ENCODE measurements around the gene DOK6.

Gene DOK6

DNA sequence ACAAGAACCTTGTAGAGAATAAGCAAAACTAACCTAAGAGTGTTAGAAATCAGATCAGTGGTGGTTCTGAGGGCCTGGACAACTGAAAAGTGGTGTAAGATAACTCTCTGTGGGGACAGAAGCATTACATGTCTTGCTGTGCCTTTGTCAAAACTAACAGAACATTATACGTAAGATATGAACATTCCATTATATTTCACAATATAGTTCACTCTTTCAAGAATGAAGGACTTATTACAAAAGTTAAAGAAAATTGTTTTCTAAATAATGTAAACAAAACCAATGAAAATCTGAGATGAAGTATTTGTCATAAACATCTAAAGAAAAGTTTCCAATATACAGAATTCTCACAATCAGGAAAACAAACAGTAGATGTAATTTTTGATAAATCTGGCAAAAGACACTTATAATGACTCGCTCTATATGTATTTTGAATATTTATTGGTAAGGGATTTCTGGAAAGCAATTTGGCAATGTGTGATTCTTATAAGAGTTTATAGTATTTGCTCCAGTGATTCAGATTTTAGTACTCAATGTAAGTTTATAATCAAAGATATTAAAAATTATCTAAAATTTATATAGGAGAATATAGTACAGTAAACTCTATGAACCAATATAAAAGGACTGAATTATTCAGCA is 288.6 kb downstream of the DOK6 start:
- no peak for DNase-seq (ENCODE audit: low spot score)

DNA sequence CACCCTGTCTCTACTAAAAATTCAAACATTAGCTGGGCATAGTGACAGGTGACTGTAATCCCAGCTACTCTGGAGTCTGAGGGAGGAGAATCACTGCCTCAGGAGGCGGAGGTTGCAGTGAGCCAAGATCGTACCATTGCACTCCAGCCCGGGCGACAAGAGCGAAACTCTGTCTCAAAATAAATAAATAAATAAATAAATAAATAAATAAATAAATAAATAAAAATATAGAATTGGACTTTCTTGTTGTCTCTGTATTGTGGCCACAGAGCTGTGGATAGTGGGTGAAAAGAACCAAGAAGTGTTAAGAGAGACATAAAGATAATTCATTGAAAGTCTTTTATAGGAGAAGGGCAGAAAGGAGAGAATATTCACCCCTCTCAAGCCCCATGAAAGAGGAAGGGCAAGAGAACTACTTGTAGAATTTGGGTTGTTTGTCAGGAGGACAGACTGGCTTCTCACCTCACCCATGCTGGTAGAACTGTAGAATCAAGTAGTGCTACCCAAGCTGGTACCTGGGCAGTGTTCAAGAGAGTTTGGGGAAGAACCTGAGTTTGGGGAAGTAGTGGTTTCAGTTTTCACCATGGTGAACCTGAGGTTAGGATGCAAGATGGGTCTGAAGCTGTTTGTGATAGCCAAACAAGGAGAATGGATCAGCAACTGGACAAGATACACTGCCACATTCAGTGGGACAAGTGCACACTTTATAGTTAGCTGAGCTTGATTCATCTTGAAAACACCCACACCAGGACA is 290.5 kb downstream of the DOK6 start:
- DNase-seq (ENCODE audit: low spot score) = no peak

DNA sequence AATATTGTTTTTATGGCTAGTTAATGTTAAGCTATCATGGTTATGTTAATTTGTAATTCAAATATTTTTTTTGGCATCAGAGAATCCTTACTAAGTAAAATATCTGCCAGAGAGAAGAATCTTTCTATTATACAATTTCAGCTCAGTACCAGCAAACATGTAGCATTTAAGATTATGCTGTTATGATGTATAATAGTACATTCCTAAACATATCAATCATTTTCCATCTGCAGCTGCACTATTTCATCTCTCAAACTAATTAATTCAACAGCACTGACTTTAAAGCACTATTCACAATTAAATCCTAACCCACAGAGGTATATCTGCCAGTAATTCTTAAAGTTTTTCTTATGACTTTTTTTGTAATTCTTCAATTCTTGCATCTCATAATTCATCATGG is 296.4 kb downstream of the DOK6 start:
- DNase-seq (ENCODE audit: low spot score) = no peak

DNA sequence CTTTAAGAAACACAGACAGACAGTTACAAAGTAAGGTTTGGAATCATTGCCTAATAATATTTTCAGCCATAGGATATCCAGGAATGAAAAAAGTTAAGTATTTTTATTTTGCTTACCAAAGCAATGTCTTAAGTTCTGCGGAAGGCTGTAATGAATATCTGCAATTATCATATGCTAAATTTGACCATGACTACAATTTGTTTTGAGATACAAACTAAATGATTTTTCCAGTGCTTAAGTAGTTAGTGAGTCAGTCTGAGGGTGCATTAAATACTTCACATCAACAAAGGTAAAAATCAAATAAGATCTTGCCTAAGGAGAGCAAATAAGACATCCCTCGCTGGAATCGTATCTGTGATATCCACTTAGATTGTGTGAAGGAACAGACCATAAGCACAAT is 297.0 kb downstream of the DOK6 start:
- DNase-seq (ENCODE audit: low spot score) = no peak

DNA sequence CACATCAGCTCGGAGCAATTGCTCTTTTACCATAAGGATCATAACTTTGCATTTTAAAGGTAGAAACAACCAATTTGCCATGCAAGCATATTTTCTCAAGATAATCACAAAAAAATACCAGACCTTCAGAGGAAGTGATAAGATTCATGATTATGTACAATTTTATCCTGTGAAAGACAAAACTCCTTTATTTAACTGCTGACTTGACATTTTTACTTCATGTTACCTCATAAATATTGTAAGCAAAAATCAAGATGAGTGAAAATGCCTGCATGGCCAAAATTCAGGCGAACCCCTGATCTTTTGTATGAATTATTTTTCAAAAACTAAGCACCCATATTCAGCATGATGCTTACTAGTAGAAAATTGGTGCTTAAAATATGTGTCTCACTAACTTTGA is 300.6 kb downstream of the DOK6 start:
- DNase-seq (ENCODE audit: low spot score) = no peak

DNA sequence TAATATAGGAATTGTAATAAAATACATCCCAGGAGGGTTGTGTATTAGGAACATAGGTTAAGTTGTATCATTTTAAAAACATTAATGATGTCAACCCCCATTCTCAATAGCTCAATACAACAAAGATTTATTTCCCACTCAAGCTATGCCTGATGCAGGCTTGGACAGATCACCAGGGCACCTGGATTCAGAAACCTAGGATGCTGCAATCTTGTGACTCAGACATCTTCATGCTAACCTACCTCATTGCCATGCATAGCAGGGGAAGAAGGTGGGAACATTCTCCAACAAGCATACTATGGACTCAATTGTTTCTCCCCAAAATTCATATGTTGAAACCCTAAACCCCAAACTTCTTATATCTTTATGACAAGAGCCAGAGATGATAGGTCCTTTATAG is 302.8 kb downstream of the DOK6 start:
- DNase-seq (ENCODE audit: low spot score) = no peak

DNA sequence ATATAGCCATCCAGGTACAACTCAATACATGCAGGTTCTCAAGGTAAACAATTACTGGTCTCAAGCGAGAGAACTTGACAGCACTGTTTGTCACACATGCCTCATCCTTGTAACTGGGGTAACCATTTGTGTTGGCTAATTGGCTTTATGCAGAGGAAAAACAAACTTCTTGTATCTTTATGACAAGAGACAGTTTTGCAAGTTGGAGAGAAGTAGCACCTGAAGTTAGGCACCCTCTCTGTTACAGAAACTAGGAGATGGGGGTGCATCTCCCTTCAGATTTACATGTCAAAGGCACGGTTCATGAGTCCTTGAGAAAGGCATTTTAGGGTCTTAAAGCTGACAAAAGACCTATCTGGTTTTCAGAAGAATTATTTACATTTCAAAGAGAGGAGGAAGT is 305.3 kb downstream of the DOK6 start:
- no peak for DNase-seq (ENCODE audit: low spot score)

DNA sequence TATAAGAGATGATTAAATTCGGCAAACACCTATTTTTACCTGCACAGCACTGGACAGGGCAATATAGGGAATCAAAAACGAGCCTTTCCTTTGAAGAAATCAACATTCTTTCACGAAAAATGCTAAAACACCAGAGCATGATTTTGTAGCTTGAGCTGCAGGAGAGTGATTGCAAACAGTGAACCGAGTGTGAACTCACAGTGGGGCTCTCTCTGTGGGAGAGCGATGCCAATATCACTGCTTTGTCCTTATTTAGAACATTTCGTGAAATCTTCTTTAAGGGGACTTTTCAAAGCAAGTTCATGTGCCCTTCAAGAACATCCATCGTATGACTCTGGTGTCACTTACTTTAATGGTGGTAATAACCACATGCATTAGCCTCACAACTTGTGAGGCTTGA is 308.2 kb downstream of the DOK6 start:
- DNase-seq (ENCODE audit: low spot score) = no peak

DNA sequence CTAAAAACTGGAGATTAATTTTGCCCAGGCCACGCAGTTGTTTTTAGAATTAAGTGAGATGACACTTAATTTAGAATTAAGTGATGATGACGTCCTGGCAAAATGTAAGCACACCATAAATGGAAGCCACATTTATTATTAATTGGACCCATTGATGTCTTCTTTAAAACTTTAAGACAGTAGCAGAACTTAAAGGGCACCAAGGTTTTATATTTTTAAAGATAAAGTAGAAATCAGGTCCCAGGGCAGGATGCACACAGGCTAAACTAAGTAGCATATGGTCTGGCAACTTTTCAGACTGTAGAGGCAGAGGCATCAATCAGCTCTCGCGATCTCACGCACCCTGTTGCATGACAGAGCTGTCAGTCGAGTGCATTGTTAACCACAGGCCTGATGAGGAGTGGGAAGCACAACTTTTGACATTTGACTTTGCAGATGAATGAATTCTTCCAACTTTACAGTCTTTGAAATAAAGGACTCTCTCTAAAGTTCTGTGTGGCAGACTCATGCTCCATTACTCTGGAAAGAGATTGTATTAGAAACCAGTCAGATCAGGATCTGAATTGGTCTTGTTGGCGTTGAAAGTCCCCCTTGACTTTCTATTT is 314.6 kb downstream of the DOK6 start:
- DNase-seq (ENCODE audit: low spot score) = no peak

DNA sequence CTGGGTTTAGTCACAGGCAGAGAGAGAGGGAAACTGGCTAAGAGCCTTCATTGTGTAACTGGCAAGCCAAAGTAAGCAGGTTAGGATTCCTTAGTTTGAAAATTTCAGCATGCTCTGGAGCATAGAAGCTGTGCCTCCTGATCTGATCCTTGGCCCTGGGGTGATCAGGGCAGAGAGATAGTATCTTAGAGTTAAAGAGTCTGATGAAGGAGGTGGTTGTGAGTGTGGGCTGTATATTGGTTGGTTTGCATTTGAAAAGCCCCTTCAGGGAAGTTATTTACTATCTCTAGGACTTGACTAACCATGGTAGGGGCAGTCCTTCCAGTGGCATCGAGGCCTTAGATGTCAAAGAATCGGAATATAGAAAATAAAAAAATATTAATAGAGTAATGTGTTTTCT is 316.9 kb downstream of the DOK6 start:
- DNase-seq (ENCODE audit: low spot score) = no peak

DNA sequence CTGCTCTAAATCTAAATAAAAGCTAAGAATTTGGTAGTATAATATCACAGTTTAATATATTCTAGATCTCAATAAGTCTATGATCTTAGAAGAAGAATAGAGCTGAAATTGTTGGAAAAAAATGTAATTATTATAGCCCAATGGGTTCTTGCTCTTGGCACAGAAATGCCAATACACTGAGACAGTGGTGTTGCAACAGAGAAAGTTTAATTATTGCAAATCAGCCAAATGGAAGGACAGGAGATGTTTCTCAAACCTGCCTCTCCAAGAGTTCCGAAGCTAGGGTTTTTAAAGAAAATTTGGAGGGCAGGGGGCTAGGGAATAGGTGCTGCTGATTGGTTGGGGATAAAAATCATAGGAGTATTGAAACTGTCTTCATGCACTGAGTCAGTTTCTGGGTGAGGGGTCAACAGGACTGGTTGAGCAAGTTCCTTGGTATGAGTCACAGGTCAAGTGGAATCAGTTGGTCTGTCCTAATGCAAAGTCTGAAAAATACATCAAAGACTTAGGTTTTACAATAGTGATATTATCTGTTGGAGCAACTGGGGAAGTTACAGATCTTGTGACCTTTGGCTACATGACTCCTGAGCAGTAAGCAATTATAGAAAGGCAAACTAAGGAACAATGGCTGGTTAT is 318.3 kb downstream of the DOK6 start:
- no peak for DNase-seq (ENCODE audit: low spot score)

DNA sequence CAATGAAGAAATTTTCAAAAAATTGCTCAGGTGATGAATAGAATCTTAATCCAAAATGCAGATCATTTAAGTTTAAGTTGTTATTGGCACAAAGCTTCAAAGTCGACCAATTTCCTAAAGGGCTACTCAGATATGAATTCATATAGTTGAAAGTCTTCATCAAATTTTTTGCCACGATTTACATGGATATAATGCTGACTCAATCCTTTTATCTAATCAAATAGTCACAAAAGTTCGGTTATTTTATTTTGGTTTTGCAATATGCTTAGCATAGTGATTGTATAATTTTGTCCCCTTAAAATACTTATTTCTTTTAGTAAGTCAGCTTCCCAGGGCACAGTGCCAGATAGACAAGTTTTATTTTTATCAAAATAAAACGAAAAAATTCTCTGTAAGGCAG is 319.7 kb downstream of the DOK6 start:
- DNase-seq (ENCODE audit: low spot score) = no peak

DNA sequence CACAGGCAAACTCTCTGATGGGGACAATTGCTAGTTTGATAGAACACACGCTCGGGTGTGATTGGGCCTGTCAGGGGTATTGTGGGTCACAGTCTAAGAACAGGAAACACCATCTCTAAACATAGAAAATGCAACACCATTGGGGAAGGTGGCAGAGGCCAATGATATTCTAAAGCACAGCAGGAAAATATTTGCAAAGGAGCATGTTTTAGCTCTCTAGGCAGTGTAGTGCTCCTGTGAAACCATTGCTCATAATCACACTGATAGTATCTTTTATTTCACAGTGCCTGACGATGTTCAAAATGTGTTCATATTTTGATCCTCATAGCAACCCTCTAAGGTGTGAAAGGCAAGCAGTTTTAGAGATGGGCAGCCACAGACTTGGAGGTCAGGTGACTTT is 322.7 kb downstream of the DOK6 start:
- no peak for DNase-seq (ENCODE audit: low spot score)

DNA sequence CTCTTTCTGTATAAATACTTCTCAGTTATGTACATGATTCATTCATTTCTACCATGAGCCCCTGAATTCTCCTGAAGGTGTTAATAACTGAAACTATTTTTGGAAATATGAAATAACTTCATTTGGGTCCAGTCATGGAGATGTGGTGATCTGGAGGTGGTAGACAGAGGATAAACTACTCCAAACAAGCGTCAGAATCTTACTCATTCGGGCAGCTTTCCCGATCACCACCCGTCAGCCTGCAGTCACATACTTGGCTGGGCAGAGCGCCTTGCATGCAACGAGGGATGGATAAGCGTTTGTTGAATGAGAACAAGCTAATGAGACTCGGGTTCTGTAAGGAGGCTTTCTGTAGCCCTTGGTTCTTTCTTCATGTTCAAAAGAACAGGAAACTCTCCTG is 324.3 kb downstream of the DOK6 start:
- DNase-seq (ENCODE audit: low spot score) = no peak

DNA sequence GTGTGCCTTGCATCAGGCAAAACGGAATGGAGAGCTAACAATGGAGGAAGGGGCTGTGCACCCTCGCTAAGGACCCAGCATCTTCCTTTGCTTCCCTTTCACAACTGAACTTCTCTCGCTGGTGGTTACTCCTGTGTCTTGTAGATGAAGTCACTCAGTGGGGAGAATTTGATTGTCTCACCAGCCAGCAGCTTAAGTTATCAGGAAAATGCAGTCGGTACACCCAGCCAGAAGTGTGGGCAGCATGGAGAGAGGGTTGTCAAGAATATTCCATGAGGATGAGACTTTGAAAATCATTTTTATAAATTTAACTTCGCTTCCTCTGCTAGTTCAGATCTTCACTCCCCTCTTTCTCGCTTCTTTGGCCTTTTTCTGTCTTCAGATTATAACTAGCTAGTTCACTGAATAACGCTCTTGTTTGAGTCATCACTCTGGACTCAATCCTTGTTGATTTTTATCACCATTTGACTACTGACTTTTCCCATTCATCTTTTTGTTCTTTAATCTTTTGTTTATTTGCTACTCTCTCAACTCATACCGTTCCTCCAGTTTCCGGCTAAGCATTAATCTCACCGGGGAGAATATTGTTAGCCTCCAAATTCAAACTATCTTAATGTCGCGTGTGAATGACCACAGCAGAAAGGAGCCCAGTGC is 325.3 kb downstream of the DOK6 start:
- DNase-seq (ENCODE audit: low spot score) = no peak

DNA sequence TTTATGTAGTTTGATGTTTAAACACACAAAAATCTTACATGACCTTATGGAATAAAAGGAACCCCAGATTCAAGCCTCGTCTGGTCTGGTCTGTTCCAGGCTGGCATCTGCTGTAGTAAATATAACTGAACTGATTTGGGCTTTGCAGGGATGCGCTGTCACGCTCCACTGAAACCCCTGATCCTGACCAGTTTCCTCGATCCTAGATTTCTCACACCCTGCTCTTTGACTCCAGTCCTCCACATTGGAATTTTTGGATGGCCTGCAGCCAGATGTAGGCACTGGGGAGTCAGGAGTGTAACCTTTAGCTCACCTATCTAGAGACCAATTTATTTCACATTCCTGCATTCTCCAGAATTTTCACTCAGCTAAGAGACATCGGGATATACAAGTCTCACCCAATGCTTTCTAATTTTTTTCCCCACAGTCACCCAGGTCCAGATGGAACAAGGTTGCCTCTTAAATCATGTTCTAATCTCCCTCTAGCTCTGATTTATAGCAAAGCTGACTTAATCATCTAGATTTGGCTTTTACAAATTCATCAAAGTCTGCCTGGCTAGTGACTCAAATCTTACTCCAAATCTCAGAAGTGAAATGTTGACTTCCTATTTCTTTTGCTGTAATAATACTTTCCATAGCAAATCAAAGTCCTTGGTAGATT is 327.4 kb downstream of the DOK6 start:
- no peak for DNase-seq (ENCODE audit: low spot score)

DNA sequence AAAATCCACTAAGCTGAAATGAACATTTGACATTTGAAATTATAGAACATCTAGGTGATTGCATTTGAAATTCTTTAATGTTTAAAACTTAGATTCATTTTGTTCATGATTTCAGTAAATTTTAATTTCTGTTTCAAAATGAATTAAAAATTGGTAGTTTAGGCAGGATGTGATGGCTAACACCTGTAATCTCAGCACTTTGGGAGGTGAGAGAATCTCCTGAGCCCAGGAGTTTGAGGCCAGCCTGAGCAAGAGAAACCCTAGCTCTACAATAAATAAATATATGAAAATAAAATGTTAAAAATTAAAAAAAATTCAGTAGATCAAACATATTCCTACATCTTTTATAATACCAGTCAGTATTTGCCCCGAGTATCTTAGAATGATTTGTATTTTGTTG is 330.0 kb downstream of the DOK6 start:
- no peak for DNase-seq (ENCODE audit: low spot score)

DNA sequence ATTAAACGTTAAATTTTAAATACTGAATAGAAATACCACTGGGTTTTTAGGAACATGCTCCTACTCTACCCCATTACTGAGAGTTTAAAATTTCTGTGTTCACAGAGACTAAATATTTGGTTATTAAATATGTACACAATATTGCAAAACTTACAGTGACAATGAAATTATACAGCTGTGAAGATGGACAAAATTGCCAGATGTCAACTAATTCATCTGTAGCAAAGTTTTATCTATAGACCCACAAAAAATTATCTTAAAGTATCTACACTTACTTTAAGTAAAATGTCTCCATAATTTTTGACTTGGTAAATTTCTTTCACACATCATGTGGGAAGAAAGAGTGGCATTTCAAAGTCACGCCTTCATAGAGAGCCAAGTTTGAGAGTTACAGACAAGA is 333.8 kb downstream of the DOK6 start:
- no peak for DNase-seq (ENCODE audit: low spot score)

DNA sequence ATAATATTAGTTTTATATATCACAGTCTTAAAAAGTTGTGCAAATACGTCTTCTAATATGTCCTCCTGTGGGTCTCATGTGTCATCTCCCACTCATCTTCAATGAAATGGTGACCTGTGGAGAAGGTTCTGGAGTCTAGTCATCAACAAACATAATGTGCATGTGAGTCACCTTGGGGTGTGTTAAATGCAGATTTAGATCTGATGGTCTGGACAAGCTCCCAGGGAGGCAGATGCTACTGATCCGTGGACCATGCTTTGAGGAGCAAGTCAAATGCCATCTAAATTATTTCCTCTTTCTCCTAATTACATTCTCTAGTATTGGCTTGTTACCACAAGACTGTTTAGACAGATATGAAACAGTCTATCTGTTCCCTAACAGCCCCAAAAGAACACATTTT is 336.0 kb downstream of the DOK6 start:
- DNase-seq (ENCODE audit: low spot score) = no peak

DNA sequence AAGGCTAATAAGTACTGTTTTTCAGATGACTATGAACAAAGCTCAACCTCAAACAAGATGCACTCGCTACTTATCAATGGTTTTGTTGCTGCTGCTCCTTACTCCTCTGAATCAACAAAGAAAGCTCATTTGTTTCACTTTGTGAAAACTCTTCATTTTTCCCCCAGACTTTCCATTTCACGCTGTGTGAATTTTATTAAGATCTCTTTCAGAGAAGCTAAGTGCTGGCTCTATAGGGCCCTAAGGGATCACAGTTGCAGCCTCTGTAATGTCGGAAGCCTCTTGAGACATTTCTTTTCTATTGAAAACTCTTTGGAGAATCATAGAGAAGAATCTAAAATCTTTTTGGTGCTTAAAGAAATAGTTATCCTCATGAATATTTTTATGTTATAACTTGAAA is 337.2 kb downstream of the DOK6 start:
- DNase-seq (ENCODE audit: low spot score) = no peak

DNA sequence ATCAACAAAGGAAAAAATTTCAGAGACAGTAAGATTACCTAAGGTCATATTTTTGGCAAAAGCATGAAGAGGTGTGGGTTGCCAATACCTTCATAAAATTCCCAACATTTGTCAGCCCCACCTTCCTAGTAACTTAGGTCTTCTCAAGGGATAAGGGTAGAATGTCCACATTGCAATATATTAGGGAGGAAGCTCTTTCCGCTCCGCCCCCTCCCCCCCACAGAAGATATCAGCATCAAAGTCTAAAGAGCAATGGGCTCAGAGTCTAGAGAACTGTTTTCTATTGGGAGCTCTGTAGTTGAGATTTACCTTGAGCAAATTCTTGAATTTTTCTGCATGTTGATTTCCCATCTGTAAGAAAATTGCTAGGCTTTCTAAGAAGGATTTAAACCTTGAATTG is 346.7 kb downstream of the DOK6 start:
- DNase-seq (ENCODE audit: low spot score) = no peak

DNA sequence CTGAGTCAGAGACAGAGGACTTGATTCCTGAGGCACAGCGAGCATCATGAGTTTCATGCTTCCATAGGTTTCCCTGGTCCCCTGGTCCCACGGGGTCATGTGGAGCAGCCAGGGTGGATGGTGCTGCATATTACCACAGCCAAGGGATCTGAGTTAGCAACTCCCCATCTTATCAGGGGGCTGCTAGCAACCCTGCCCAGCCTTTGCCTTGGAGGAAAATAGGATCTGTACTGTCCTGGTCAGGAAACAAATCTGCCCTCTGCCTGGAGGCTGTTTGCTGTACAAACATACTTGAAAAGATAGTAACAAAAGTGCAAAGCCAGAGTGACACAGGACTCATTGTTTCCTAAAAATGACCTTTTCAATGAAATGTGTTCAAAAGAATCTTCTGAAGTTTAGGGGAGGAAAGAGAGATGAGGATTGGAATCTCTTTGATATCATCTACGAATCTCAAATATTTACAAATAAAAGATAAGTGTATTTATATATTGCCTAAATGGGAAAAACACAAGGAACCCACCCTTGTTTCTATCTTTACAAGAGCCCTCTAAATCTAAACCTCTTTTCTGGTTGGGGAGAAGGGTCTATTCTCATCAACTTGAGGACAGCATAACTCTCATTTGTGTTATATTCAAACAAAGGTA is 352.2 kb downstream of the DOK6 start:
- DNase-seq (ENCODE audit: low spot score) = no peak

Data from putamen (tissue), 1 donor.